ENCODE measurements around the gene FRMD4B.

Gene FRMD4B

DNA sequence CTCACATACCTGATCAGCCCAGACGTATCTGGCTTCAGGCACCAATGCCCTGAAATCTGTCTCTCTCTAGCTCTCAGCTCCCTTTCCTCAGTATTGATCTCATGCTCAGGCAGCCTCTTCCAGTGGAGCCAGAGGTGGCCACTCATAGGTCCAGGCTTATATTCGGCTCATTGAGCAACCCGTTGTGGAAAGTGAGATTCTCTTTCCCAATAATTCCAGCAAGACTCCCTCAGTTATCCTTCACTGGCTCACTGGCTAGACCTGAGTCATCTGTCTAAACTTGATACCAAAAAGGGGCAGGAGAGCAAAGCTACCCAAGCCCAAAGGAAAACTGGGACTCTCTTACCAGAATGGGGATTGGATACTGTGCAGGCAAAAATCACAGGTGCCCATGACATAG, 33.4 kb upstream of the FRMD4B start:
- Histone ChIP-seq H3K9me3 (no peaks in the 10 kb centered on the region), H3K27me3 (no peaks in the 10 kb centered on the region), H3K4me1 (no peaks in the 10 kb centered on the region), H3K36me3 (no peaks in the 10 kb centered on the region), H3K27ac (no peak overlapping the region), H3K4me3 (no peak overlapping the region)
- no peak for DNase-seq
- TF ChIP-seq, protein P1, sequence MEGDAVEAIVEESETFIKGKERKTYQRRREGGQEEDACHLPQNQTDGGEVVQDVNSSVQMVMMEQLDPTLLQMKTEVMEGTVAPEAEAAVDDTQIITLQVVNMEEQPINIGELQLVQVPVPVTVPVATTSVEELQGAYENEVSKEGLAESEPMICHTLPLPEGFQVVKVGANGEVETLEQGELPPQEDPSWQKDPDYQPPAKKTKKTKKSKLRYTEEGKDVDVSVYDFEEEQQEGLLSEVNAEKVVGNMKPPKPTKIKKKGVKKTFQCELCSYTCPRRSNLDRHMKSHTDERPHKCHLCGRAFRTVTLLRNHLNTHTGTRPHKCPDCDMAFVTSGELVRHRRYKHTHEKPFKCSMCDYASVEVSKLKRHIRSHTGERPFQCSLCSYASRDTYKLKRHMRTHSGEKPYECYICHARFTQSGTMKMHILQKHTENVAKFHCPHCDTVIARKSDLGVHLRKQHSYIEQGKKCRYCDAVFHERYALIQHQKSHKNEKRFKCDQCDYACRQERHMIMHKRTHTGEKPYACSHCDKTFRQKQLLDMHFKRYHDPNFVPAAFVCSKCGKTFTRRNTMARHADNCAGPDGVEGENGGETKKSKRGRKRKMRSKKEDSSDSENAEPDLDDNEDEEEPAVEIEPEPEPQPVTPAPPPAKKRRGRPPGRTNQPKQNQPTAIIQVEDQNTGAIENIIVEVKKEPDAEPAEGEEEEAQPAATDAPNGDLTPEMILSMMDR (IDR thresholded peaks at IDR 0.05), result no peak
- intact Hi-C loops (cut with DNase I; ENCODE audit: low total_unique reads), result loop anchor here (10.0 kb wide), 1 partner anchor 254 kb away; no protein-coding TSS in a partner anchor

DNA sequence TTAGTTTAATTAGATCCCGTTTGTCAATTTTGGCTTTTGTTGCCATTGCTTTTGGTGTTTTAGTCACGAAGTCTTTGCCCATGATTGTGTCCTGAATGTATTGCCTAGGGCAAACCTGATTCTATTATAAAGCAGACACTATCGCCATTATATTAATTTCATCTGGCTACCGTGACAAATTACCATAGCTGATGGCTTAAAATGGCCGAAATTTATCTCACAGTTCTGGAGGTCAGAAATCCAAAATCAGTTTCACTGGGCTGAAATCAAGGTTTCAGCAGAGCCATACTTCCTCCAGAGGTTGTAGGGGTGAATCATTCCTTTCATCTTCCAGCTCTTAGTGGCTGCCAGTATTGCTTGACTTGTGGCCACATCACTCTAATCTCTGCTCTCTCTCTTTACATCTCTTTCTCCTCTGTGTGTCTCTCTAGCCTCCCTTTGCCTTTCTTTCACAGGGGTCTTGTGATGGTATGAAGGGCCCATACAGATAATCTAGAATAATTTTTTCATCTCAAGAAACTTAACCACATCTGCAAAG, 31.7 kb upstream of the FRMD4B start:
- no peak for DNase-seq
- no peak overlapping the region for H3K4me3 ChIP-seq
- H3K9me3 ChIP-seq, result no peaks in the 10 kb centered on the region
- H3K4me1 ChIP-seq, result no peaks in the 10 kb centered on the region
- H3K36me3 ChIP-seq, result no peaks in the 10 kb centered on the region
- TF ChIP-seq, protein P1 (IDR thresholded peaks at IDR 0.05), result no peak
- H3K27me3 ChIP-seq, result no peaks in the 10 kb centered on the region
- no peak overlapping the region for H3K27ac ChIP-seq
- intact Hi-C loops (cut with DNase I; ENCODE audit: low total_unique reads), result loop anchor here (10.0 kb wide), 1 partner anchor 253 kb away; no protein-coding TSS in a partner anchor

DNA sequence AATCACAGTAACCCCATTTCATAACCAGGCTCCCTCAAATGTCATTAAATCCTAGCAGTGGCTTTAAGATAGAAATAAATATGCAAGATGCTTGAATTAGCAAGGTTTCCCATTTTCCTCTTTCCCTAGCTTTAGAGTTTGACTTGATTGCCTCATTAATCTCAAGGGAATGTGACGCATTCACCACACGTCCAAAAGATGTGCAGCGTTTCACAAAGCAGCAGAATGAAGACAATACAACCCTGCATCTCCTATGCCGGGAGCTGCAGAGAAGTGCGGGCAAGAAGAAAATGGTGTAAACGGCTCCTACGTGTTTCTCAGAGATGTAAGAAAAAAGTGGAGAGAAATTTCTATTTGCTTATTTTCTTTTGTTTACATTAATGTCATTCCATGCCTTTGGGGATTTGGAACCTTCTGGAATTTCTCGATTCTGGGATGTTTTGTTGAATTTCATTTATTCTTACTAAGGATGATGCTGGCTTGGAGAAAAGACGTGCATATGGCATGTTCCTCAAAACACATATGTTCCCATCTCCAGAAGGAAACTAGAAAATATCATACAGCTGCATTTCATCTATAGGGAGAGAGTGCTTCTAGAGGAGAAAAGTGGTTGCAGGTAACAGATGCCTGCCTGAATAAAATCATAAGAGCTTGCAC, 27.8 kb upstream of the FRMD4B start:
- Histone ChIP-seq H3K36me3 (no peaks in the 10 kb centered on the region), H3K27me3 (no peaks in the 10 kb centered on the region), H3K4me1 (no peaks in the 10 kb centered on the region), H3K4me3 (no peak overlapping the region), H3K27ac (no peak overlapping the region), H3K9me3 (no peaks in the 10 kb centered on the region)
- TF ChIP-seq, protein P1 (IDR thresholded peaks at IDR 0.05), result no peak
- intact Hi-C loops (cut with DNase I; ENCODE audit: low total_unique reads), result loop anchor here (10.0 kb wide), 1 partner anchor 249 kb away; no protein-coding TSS in a partner anchor
- DNase-seq, result no peak

DNA sequence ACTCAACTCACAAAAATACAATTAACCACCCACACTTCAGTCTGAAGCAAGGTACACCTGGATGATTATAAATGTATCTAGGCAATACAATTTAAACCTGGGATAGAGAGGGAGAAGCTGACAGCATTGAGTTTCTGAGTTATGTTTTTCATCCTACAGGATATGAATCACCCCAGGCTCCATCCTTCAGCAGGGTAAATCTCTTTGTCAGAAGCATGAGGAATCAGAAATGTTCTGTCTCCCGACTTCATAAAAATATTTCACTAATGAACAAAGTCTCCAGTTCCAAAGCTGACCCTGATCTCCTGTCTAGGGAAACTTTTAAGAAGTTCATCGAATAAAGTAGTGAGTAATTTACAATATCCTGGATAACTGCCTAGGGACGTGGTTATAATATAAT, 25.5 kb upstream of the FRMD4B start:
- no peak overlapping the region for H3K4me3 ChIP-seq
- H3K36me3 ChIP-seq, result no peaks in the 10 kb centered on the region
- no peak for DNase-seq
- TF ChIP-seq, protein P1 (IDR thresholded peaks at IDR 0.05), result no peak
- H3K9me3 ChIP-seq, result no peaks in the 10 kb centered on the region
- H3K27ac ChIP-seq, result no peak overlapping the region
- intact Hi-C loops (cut with DNase I; ENCODE audit: low total_unique reads), result loop anchor here (10.0 kb wide), 1 partner anchor 247 kb away; no protein-coding TSS in a partner anchor
- H3K27me3 ChIP-seq, result no peaks in the 10 kb centered on the region
- no peaks in the 10 kb centered on the region for H3K4me1 ChIP-seq

DNA sequence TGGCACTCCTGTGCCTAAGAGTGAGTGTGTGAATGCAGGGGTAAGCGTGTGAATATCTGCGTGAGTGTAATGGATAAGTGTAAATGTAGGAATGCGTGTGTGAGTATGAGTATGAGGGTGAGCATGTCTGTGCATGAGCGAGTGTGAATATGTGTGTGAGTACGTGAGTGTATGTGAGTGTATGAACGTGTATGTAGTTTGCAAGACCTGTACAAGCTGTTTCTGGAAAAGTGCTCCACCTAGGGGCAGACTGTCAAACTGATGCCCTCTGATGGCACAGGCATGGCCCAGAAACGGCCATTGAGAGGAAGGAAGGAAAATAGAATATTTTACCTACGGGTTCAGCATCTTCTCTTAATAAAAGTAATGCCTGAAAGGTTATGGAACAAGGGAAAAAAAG, 24.4 kb upstream of the FRMD4B start:
- DNase-seq, result peak; percentile 75 to 78
- H3K36me3 ChIP-seq, result no peaks in the 10 kb centered on the region
- H3K4me1 ChIP-seq, result no peaks in the 10 kb centered on the region
- no peak overlapping the region for H3K4me3 ChIP-seq
- no peaks in the 10 kb centered on the region for H3K27me3 ChIP-seq
- peaks cover 0 to 2% (median 0%) of the 10 kb centered on the region in 3 donors for H3K9me3 ChIP-seq
- TF ChIP-seq, protein P1 (IDR thresholded peaks at IDR 0.05), result peak; percentile 77 to 79
- intact Hi-C loops (cut with DNase I; ENCODE audit: low total_unique reads), result loop anchor here (10.0 kb wide), 1 partner anchor 246 kb away; no protein-coding TSS in a partner anchor
- no peak overlapping the region for H3K27ac ChIP-seq
